ENCODE data around the gene THEMIS. TPM values are rescaled to one million over a fixed set of nuclear protein-coding genes. Genes with fewer than 3 reads are reported as not detected.

Gene THEMIS
- total and polyA plus RNA-seq, 10 of the 15 experiments (the other 5 are each of a cell fraction or from before 2014, with no cell fraction given): 0.06 to 1.5 (median 0.08) TPM; not detected in 6

DNA sequence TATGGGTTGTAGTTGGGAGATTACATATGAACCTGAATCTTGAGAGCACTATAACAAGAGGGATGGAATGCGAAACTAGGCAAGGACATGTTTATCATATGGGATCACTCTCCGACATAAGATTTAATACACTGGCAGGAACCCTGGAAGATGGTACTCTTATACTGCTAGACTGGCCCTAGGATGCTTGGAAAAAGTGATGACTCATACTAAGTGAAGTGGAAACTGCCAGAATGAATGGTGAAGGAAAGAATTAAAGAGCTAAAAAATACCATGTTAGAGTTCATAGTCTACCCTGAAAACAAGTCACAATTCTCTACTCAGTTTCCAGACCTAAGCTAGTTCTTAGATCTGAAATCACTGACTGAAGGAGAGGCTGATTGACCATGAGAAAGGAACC, 45.5 kb upstream of the THEMIS start (continued):
- TF ChIP-seq ZNF687 (IDR thresholded peaks at IDR 0.05) (no peak), POU2F2 (IDR thresholded peaks at IDR 0.05; ENCODE audit: borderline replicate concordance, low read depth, low read length) (no peak), EED (IDR thresholded peaks at IDR 0.05; ENCODE audit: low read depth) (no peak)
- TF ChIP-seq, protein P1, sequence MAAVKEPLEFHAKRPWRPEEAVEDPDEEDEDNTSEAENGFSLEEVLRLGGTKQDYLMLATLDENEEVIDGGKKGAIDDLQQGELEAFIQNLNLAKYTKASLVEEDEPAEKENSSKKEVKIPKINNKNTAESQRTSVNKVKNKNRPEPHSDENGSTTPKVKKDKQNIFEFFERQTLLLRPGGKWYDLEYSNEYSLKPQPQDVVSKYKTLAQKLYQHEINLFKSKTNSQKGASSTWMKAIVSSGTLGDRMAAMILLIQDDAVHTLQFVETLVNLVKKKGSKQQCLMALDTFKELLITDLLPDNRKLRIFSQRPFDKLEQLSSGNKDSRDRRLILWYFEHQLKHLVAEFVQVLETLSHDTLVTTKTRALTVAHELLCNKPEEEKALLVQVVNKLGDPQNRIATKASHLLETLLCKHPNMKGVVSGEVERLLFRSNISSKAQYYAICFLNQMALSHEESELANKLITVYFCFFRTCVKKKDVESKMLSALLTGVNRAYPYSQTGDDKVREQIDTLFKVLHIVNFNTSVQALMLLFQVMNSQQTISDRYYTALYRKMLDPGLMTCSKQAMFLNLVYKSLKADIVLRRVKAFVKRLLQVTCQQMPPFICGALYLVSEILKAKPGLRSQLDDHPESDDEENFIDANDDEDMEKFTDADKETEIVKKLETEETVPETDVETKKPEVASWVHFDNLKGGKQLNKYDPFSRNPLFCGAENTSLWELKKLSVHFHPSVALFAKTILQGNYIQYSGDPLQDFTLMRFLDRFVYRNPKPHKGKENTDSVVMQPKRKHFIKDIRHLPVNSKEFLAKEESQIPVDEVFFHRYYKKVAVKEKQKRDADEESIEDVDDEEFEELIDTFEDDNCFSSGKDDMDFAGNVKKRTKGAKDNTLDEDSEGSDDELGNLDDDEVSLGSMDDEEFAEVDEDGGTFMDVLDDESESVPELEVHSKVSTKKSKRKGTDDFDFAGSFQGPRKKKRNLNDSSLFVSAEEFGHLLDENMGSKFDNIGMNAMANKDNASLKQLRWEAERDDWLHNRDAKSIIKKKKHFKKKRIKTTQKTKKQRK (IDR thresholded peaks at IDR 0.05; ENCODE audit: low read depth, low read length): no peak
- TF ChIP-seq, protein P2, sequence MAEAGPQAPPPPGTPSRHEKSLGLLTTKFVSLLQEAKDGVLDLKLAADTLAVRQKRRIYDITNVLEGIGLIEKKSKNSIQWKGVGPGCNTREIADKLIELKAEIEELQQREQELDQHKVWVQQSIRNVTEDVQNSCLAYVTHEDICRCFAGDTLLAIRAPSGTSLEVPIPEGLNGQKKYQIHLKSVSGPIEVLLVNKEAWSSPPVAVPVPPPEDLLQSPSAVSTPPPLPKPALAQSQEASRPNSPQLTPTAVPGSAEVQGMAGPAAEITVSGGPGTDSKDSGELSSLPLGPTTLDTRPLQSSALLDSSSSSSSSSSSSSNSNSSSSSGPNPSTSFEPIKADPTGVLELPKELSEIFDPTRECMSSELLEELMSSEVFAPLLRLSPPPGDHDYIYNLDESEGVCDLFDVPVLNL (IDR thresholded peaks at IDR 0.05; ENCODE audit: low read depth, low read length): no peak

Measured in GM12878 (cell line).